Measurements from ENCODE around the gene HOMER2. TPM values are rescaled to one million over a fixed set of nuclear protein-coding genes. Genes with fewer than 3 reads are reported as not detected.
A peak's percentile ranks its signal among the peaks of the same experiment; 100 is the strongest.

Gene HOMER2
- total RNA-seq, 1 donor, result 14.8 TPM

DNA sequence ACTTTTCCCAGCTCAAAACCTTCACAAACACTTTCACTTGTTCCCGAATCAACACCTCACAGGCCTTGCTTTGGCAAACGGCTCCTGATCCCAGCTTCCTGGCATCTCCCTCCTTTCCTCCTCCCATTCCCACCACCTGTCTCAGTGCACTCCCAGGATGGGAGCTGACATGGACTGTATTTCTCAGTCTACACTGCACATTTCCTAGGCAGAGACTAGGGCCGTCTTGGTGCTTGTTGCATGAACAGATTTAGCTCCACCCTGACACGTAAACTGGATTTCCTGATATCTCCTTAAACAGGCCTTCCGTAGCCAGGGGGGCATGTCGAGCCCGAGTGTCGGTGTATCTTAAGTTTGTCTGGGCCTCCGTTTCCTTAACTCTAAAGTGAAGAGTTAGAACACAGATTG lies 143.9 kb downstream of the HOMER2 start:
- DNase-seq (ENCODE audit: low read depth in 2 of 3, low spot score in 2 of 3), result no peak

DNA sequence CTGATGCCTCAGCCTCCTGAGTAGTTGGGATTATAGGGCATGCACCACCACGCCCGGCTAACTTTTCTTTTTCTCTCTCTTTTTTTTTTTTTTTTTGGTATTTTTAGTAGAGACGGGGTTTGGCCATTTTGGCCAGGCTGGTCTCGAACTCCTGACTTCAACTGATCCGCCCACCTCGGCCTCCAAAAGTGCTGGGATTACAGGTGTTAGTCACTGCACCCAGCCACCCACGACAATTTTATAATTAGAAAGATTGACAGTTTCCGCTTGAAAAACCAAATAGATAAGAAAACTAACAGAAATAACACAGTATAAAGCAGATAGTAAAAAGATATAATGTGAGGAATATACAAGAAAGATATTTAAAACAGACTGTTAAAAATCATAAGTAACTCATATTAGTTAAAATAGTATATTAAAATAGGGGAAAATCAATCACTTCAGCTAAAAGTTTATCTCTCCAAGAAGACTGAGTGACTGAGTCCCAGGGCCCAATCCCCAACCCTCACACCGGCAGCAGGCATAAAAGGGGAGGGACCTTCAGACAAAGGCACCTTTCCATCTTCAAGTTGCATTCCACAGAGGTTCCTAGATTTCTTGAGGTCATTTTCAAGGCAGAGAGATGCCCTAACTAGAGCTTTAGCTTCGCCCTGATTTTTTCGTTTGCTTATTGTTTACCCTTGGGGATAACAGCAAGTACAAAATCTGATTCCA lies 144.4 kb downstream of the HOMER2 start:
- DNase-seq (ENCODE audit: low read depth in 2 of 3, low spot score in 2 of 3), result no peak

DNA sequence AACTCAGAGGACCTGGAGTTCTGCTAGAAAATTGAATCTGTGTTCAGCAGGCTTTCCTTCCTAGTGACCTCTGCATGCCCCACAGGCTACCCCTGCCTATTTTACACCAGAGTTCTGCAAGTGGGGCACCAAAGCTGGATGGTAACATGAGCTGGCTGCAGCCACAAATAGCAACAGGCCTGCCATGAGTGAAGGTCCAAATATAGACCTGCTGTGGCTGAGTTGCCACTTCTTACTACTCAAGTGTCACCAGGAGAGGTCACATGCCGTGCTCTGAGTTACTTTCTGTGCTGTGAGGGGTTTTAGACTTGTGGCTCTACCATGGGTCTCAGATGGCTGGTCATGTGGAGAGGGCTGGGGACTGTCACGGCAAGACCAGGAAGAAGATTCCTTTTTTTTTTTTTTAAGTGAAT lies 146.5 kb downstream of the HOMER2 start, which contains the start of gene FSD2:
TSS of gene FSD2 (minus strand) at position 76 of the 413 bp plus-strand sequence. CDS start 18,679 bp downstream, outside the sequence.
- peak in 1 of 3 donors; percentile 14 for DNase-seq (ENCODE audit: low read depth in 2 of 3, low spot score in 2 of 3)

DNA sequence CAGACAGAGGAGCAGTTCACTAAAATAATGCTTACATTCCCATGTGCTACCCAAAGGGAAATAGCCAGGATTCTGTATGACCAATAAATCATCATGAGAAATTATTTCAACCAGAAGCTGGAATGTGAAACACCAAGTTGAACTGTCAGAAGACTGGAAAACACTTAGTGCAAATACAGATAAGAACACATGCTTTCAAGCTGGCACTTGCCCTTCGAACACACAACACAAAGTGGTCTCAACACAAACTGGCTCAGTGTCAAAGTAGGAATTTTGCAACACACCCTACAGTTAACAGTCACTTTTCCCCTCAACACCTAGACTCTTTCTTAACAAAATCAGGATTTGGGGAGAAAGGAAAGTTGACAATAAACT lies 148.0 kb downstream of the HOMER2 start:
- DNase-seq (ENCODE audit: low read depth in 2 of 3, low spot score in 2 of 3), result no peak

DNA sequence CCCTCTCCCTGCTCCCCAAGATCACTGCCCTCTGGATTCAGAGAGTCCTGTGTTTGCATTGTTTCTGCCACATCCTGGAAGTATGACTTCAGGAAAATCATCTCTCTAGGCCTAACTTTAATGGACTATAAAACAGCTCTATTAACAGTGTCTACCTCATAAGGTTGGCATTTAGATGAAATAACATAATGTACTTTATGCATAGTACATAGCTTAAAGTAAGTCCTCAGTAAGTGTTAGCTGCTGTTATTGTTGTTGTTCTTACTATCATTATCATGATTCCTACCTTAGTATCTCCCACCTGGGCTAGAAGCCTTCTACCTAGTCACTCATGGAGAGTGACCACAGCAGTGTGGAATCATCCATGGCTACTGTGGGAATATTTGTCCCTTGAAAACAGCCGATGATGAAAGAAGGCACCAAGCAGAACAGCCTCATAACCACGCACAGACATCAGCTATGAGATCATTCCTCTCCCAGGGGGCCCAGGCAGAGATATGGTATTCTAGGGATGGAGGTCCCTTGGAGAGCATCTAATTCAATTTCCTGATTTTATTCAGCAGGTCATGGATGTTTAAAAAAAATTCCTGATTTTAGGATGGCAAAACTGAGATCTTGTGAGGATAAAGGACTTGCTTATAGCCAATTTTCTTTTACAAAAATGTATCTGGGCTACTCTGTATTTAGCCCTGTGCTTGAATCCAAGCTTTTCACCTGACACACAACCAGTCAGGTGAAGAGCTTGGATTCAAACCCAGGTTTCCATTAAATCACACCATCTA lies 148.5 kb downstream of the HOMER2 start:
- DNase-seq (ENCODE audit: low read depth in 2 of 3, low spot score in 2 of 3), result no peak

DNA sequence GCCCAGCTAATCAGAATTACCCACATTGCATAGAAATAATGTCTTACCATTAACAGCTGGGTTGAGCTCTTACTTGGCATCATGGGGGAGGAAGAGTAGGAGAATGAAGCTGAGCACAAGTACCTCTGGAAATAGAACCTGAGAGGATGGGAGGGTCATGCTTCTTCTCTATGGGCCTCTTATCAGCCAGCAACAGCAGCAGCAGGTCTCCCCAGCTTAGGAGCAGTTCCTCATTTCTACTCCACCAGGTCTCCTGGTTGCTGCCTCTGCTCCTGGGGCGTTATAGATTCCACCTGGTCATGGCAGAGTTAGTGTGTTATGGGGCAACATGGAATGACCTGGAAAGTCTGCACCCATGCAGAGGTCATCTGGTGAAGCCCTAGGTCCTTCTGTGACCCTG lies 150.0 kb downstream of the HOMER2 start:
- peak in 2 of 3 donors; percentile 52 to 84 for DNase-seq (ENCODE audit: low read depth in 2 of 3, low spot score in 2 of 3)

DNA sequence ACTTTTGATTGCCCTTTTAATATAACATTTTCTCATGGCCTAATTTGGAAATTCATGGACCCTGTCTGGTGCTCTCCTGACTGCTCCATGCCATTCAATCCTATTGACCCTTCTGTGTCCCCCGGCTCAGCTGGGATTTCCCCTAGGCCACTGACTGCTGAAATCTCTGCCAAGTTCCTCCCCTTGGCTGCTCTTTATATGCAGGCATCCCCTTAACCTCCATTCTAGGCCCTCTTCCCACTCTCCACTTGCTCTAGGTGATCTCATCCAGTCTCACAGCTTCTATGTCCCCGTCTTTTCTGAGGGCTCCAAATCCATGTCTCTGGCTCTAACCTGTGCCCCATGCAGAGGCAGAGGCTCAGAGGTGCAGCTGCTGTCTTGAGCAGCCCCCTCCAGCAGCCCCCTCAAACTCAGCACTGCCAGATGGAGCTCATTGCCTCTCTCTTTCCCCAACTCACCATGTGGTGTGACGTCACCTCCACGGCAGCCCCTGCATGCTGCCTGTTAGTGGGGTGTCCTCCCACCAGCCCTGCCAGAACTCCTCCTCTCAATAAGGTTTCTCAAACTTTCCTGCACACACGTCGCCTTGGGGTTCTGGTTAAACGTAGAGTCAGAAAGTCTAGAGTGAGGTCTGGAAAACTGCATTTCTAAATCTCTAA lies 153.2 kb downstream of the HOMER2 start:
- no peak for DNase-seq (ENCODE audit: low read depth in 2 of 3, low spot score in 2 of 3)

Other genes with a start within 250 kb of the HOMER2 start
- 0.54 TPM for gene AP3B2, start 242.8 kb downstream of the HOMER2 start, total RNA-seq
- gene FSD2, start 146.7 kb downstream of the HOMER2 start, total RNA-seq, result not detected
- gene WHAMM, start 143.1 kb downstream of the HOMER2 start, total RNA-seq, result 6.7 TPM
- gene RAMAC, start 33.5 kb upstream of the HOMER2 start, total RNA-seq, result 13.5 TPM
- 13.2 TPM for gene C15orf40, start 58.9 kb upstream of the HOMER2 start, total RNA-seq
- gene BTBD1, start 114.5 kb upstream of the HOMER2 start, total RNA-seq, result 48.2 TPM
- gene TM6SF1, start 154.9 kb upstream of the HOMER2 start, total RNA-seq, result 2.4 TPM